ENCODE measurements around the gene FGGY. TPM values are rescaled to one million over a fixed set of nuclear protein-coding genes. Genes with fewer than 3 reads are reported as not detected.

FGGY gene
- total RNA-seq, 2 experiments from 2014 or later, result 11.9 to 13.6 TPM

DNA sequence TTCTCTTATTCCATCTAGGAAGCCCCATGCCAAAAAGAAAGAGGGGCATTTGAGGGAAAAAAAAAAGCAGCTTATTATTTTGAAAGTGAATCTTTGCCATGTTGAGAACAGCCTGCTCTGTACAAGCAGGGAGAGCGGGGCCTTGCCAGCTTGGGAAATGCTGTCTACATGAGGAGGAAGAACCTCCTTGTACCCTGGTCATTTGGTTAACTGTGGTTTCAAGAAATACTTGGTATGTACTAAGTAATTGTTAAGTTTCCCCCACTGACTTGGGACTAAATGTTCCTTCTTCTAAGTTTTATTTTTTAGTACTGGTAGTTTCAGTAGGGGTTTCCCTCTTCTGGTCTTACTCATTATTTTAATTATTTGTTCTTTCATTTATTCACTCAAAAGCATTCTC is 373.8 kb downstream of the FGGY start:
- DNase-seq, result no peak
- intact Hi-C loops (cut with micrococcal nuclease), result no loop called here
- H3K9me3 Mint-ChIP-seq, result no peaks in the 10 kb centered on the region
- ATAC-seq, result no peak
- peaks cover 3% of the 10 kb centered on the region for H3K4me1 Mint-ChIP-seq (ENCODE audit: low read depth)
- no peaks in the 10 kb centered on the region for H3K36me3 Mint-ChIP-seq (ENCODE audit: low read depth)
- ChIA-PET CTCF (no interaction called here), POLR2A (no interaction called here)
- no peaks in the 10 kb centered on the region for H3K27me3 Mint-ChIP-seq
- no peak overlapping the region for H3K4me3 Mint-ChIP-seq
- no peak overlapping the region for H3K27ac Mint-ChIP-seq
- TF ChIP-seq, protein P1, sequence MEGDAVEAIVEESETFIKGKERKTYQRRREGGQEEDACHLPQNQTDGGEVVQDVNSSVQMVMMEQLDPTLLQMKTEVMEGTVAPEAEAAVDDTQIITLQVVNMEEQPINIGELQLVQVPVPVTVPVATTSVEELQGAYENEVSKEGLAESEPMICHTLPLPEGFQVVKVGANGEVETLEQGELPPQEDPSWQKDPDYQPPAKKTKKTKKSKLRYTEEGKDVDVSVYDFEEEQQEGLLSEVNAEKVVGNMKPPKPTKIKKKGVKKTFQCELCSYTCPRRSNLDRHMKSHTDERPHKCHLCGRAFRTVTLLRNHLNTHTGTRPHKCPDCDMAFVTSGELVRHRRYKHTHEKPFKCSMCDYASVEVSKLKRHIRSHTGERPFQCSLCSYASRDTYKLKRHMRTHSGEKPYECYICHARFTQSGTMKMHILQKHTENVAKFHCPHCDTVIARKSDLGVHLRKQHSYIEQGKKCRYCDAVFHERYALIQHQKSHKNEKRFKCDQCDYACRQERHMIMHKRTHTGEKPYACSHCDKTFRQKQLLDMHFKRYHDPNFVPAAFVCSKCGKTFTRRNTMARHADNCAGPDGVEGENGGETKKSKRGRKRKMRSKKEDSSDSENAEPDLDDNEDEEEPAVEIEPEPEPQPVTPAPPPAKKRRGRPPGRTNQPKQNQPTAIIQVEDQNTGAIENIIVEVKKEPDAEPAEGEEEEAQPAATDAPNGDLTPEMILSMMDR (IDR thresholded peaks at IDR 0.05), result no peak

DNA sequence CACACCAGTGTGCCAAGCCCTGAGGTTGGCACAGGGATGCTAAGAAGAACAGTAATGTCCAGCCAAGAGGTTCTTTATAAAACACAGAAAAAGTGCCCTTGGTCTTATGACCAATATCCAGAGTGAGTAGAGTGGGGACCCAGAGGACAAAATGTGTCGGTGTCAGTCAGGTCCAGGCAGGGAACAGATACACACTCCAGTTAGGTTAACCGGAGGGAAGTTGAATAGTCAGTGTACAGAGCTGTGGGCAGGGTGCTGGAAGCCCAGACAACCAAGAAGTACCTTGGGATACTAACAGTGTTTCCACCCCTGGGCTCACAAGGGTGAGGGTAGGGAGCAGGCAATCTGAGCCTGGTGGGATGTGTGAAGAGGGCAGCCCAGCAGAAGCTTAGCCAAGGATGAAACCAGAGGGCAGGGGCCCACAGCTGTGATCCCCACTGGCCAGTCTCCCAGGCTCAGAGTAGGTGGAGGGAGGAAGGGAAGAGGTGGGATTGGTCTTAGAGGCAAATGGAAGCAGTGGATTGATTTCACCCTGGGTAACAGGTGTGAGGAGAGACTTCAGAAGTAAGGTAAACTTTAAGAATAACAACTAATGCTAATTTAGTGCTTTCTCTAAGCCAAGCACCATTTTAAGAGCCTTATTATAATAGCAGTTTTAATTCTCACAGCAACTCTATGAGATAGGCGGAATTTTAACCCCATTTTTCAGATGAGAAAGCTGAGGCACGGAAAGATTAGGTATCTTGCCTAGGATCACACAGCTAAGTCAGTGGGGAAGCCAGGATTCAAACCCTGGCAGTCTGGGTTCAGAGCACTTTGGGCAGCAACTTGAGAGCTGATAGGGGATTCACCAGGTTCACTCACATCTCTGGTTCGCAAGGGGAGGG is 374.4 kb downstream of the FGGY start:
- TF ChIP-seq, protein P1 (IDR thresholded peaks at IDR 0.05), result no peak

DNA sequence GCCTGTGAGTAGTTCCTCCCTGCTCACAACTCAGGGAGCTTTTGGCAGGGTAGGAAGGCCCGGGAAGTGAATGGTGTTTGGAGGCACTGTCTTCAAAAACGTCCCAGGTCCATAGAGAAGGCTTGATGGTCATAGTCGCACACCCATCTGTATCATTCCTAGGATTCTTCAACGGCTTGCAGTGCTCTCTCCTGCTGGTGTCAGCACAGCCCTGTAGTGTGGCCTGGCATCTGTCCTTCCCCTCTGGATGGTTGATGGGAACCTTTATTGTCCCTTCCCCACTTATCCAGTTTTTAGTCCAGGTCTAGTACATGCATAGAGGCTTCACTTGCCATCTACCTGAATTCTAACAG is 375.0 kb downstream of the FGGY start:
- Mint-ChIP-seq H3K4me3 (no peak overlapping the region), H3K27me3 (no peaks in the 10 kb centered on the region)
- CTCF ChIA-PET, result no interaction called here

More for the DNA sequence above, 374.4 kb downstream of the FGGY start:
- Mint-ChIP-seq H3K27me3 (no peaks in the 10 kb centered on the region), H3K4me1 (ENCODE audit: low read depth) (peaks cover 3% of the 10 kb centered on the region), H3K4me3 (no peak overlapping the region), H3K9me3 (no peaks in the 10 kb centered on the region), H3K27ac (no peak overlapping the region), H3K36me3 (ENCODE audit: low read depth) (no peaks in the 10 kb centered on the region)
- ChIA-PET CTCF (no interaction called here), POLR2A (no interaction called here)
- no peak for DNase-seq
- intact Hi-C loops (cut with micrococcal nuclease), result no loop called here
- no peak for ATAC-seq

DNA sequence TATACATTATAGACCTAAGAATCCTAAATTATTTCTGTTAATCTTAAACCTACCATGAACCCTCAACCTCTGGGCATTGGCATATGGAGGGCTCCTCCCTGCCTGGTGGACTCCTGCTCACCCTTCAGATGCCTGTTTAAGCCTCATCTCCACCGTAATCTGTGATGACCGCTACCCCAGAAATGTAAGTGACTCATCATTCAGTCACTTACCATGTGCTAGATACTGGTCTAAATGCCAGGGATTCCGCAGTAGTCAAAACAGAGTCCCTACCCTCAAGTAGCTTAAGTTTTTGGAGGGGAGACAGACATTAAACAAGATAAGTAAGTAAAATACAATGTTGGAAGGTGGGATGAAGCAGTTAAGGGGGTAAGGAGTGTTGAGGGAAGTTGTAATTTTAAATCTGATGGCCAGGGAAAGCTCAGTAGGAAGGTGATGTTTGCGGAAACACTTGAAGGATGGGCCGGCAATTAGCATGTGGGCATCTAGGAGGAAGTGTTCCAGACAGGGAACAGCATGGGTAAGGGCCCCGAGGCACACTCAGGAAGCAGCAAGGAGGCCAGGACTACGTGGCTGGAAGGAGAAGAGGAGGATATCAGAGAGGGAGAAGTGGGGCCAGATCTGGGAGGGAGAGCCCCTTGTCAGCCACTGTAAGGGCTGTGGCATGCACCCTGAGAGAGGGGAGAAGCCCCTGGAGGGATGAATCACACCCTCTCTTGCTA is 376.1 kb downstream of the FGGY start:
- H3K27ac Mint-ChIP-seq, result no peak overlapping the region
- ChIA-PET POLR2A (no interaction called here), CTCF (no interaction called here)
- no peak for DNase-seq
- no peaks in the 10 kb centered on the region for H3K36me3 Mint-ChIP-seq (ENCODE audit: low read depth)
- no peak for ATAC-seq
- TF ChIP-seq, protein P1 (IDR thresholded peaks at IDR 0.05), result no peak
- H3K27me3 Mint-ChIP-seq, result no peaks in the 10 kb centered on the region
- no peak overlapping the region for H3K4me3 Mint-ChIP-seq
- H3K4me1 Mint-ChIP-seq (ENCODE audit: low read depth), result peaks cover 3% of the 10 kb centered on the region
- intact Hi-C loops (cut with micrococcal nuclease), result no loop called here
- H3K9me3 Mint-ChIP-seq, result no peaks in the 10 kb centered on the region

More for the DNA sequence above, 375.0 kb downstream of the FGGY start:
- DNase-seq (no peak), ATAC-seq (no peak)
- POLR2A ChIA-PET, result no interaction called here
- peaks cover 3% of the 10 kb centered on the region for H3K4me1 Mint-ChIP-seq (ENCODE audit: low read depth)
- H3K27ac Mint-ChIP-seq, result no peak overlapping the region
- no peaks in the 10 kb centered on the region for H3K36me3 Mint-ChIP-seq (ENCODE audit: low read depth)
- no peaks in the 10 kb centered on the region for H3K9me3 Mint-ChIP-seq
- intact Hi-C loops (cut with micrococcal nuclease), result no loop called here
- TF ChIP-seq, protein P1 (IDR thresholded peaks at IDR 0.05), result no peak
